Activated CD8-positive, alpha-beta T cell treated with anti-CD3 and anti-CD28 coated beads for 36 hours (primary cell): ENCODE data around the gene DRC7. TPM values are rescaled to one million over a fixed set of nuclear protein-coding genes. Genes with fewer than 3 reads are reported as not detected.

Experiments
- ATAC-seq: fragments of 200-7000 bp; cut with Tn5 transposase; one replicate; pipeline ENCODE4 v1.10.0; 2021; ENCODE audit warnings: mild to moderate bottlenecking, moderate library complexity
- CTCF ChIA-PET: fragments of 350-600 bp; sonication (Branson Sonifier 250); formaldehyde crosslinking; loops from one replicate; lab custom pipeline; 2021; ENCODE audit warnings: antibody characterized with exemption; lab: Charles Lee
- POLR2A ChIA-PET: fragments of 350-600 bp; sonication (Branson Sonifier 250); formaldehyde crosslinking; loops from one replicate; lab custom pipeline; 2021; ENCODE audit warnings: antibody characterized with exemption; lab: Charles Lee
- DNase-seq: peaks from one replicate; pipeline ENCODE4 v3.0.0-alpha.2; 2020
- H3K27ac Mint-ChIP-seq: one replicate; pipeline ENCODE4 v1.8.0; 2021; ENCODE audit warnings: mild to moderate bottlenecking, mixed read lengths
- H3K27me3 Mint-ChIP-seq: one replicate; pipeline ENCODE4 v1.8.0; 2021; ENCODE audit warnings: mixed read lengths
- H3K36me3 Mint-ChIP-seq: one replicate; pipeline ENCODE4 v1.8.0; 2021; ENCODE audit warnings: low read depth, mixed read lengths
- H3K4me1 Mint-ChIP-seq: one replicate; pipeline ENCODE4 v1.8.0; 2021; ENCODE audit warnings: low read depth, mixed read lengths
- H3K4me3 Mint-ChIP-seq: one replicate; pipeline ENCODE4 v1.8.0; 2021; ENCODE audit warnings: mild to moderate bottlenecking, moderate library complexity, mixed read lengths
- H3K9me3 Mint-ChIP-seq: one replicate; pipeline ENCODE4 v1.8.0; 2021; ENCODE audit warnings: mixed read lengths
- intact Hi-C: fragments of 100-400 bp; cut with micrococcal nuclease; formaldehyde crosslinking; loops from one replicate; pipeline ENCODE4 v1.10.0; 2022
- total RNA-seq, 2 experiments: library from RNA; stranded (reverse); gene quantifications; one replicate each; pipeline ENCODE4 v1.2.3, GENCODE V29; 2021
- TF ChIP-seq, protein P1 (sequence below): fragments of 200-600 bp; IDR thresholded peaks from one replicate; pipeline ENCODE4 v1.8.0; 2022; ENCODE audit warnings: antibody characterized with exemption, mild to moderate bottlenecking

Gene DRC7
- total RNA-seq, 2 experiments from 2014 or later: 0.58 TPM; not detected in 1

DNA sequence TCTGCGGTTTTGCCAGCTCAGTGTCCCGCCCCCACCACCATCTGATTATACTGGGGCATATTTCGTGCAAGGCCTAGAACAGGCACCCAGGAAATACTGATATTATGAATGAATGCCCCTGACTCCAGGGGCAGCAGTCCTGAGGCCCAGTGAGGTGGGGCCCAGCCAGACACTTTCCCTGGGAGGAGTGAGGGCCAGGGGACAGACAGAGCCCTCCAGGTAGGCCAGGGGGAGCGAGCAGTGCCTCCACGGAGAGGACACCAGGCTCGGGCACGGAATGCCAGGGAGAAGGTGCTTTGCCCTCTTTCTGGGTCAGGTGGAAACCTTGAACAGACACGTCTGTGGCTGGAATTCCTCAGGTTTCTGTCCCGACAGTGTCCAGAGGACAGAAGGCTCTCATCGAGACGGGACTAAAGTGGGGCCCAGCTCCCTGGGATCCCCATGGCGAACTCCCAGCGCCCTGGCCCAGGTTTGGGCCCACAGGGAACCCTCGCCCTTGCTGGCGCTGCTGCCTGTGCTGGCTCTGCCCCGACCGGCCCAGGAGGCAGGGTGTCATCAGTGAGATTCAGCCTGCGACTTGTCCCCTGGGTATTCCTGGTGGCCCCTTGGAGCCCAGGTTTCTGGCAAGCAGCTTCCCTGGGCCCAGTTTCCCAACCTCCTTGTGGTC is 45.3 kb downstream of the DRC7 start:
- DNase-seq (no peak), ATAC-seq (no peak)
- Mint-ChIP-seq H3K27ac (no peak overlapping the region), H3K36me3 (peaks cover 4% of the 10 kb centered on the region), H3K9me3 (no peaks in the 10 kb centered on the region), H3K4me1 (peaks cover 15% of the 10 kb centered on the region), H3K27me3 (no peaks in the 10 kb centered on the region), H3K4me3 (no peak overlapping the region)
- ChIA-PET CTCF (interaction anchor here (1.6 kb wide), 1 partner anchor 164 kb away, joined by 5 read pairs; no protein-coding TSS in a partner anchor), POLR2A (no interaction called here)
- TF ChIP-seq, protein P1, sequence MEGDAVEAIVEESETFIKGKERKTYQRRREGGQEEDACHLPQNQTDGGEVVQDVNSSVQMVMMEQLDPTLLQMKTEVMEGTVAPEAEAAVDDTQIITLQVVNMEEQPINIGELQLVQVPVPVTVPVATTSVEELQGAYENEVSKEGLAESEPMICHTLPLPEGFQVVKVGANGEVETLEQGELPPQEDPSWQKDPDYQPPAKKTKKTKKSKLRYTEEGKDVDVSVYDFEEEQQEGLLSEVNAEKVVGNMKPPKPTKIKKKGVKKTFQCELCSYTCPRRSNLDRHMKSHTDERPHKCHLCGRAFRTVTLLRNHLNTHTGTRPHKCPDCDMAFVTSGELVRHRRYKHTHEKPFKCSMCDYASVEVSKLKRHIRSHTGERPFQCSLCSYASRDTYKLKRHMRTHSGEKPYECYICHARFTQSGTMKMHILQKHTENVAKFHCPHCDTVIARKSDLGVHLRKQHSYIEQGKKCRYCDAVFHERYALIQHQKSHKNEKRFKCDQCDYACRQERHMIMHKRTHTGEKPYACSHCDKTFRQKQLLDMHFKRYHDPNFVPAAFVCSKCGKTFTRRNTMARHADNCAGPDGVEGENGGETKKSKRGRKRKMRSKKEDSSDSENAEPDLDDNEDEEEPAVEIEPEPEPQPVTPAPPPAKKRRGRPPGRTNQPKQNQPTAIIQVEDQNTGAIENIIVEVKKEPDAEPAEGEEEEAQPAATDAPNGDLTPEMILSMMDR: no peak
- intact Hi-C loops: loop anchor here (10.0 kb wide), 1 partner anchor 135 kb away; no protein-coding TSS in a partner anchor

DNA sequence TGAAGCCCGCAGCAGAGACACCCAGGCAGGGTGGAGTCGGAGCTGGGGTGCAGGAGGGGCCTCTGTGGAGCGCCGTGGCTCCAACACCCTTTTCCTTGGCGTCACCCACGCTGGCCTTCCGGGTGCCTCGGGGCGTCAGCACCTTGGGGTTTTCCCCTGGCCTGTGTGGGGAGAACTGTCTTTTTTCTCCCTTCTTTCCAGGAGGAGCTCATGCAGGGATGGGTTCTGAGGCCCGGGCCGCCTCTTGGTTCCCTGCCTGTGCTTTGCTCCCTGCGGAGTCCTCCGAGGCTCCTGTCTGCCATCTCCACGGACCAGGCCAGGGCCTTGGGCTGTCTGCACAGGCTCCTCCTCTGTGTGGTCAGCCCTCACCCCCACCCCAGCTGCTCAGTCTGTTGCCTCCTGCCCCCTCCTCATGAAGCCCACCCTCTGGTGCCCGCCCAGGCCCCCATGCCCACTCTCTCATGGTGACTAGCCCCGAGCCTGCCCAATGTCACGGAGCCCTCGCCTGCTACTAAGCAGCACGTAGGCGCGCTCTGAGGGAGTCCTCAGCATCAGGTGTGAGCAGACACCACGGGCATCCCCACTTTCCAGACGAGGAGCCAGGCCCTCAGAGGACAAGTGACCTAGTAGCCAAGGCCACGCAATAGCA is 45.9 kb downstream of the DRC7 start:
- ChIA-PET POLR2A (no interaction called here), CTCF (interaction anchor here (0.6 to 2.0 kb wide), 2 partner anchors 91 to 149 kb away, joined by 3 to 5 read pairs; no protein-coding TSS in a partner anchor)
- no peaks in the 10 kb centered on the region for H3K27me3 Mint-ChIP-seq
- TF ChIP-seq, protein P1: no peak
- peaks cover 15% of the 10 kb centered on the region for H3K4me1 Mint-ChIP-seq
- H3K9me3 Mint-ChIP-seq: no peaks in the 10 kb centered on the region
- intact Hi-C loops: no loop called here
- H3K27ac Mint-ChIP-seq: no peak overlapping the region
- DNase-seq: no peak
- ATAC-seq: no peak
- peaks cover 3% of the 10 kb centered on the region for H3K36me3 Mint-ChIP-seq
- no peak overlapping the region for H3K4me3 Mint-ChIP-seq

DNA sequence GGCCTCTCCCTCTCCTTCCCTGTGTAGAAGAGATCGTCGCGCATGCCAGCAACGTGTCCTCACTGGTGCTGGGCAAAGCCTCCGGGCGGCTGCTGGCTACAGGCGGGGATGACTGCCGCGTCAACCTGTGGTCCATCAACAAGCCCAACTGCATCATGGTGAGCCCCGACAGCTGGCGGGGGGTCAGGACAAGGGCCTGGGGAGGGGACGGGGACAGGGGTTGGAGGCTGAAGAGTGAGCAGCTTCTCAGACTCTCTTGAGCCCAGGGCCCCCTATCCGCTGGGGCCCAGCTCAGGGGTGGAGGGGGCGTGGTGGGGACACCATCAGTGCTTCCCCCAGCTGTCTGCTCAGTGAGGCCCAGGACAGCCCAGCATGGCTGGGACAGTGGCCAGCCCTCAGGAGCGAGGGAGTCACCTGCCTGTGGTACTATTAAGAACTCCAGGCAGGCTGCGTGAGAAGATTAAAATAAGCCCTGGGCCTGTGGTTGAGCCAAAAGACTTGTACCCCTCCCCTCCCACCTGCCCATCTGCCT is 47.1 kb downstream of the DRC7 start:
- POLR2A ChIA-PET: no interaction called here
- H3K9me3 Mint-ChIP-seq: no peaks in the 10 kb centered on the region

DNA sequence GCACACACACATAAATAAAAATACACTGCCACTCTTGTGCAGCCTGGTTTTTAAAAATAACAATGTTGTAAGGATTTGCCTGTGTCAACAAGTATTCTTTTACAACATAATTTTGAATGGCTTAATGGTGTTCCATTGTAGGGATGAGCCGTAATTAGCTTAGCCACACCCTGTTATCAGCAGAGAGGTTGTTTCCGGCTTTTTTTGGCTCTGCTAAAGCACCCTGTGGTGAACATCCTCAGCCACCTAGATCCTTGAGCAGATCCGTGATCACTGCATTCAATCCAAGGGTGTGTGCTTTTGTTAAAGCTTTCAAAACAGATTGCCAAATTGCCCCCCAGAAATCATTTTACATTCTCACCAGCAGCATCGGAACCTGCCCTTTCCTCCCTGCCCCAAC is 47.9 kb downstream of the DRC7 start:
- Mint-ChIP-seq H3K4me3 (no peak overlapping the region), H3K9me3 (no peaks in the 10 kb centered on the region), H3K36me3 (peaks cover 2% of the 10 kb centered on the region), H3K4me1 (peaks cover 2% of the 10 kb centered on the region), H3K27ac (no peak overlapping the region), H3K27me3 (no peaks in the 10 kb centered on the region)
- POLR2A ChIA-PET: no interaction called here
- TF ChIP-seq, protein P1: no peak
- no peak for ATAC-seq
- DNase-seq: no peak
- intact Hi-C loops: no loop called here
- CTCF ChIA-PET: interaction anchor here (2.0 kb wide), 1 partner anchor 93 kb away, joined by 5 read pairs; no protein-coding TSS in a partner anchor

More for the DNA sequence above, 47.1 kb downstream of the DRC7 start:
- no peak for ATAC-seq
- TF ChIP-seq, protein P1: no peak
- Mint-ChIP-seq H3K4me1 (peaks cover 11% of the 10 kb centered on the region), H3K36me3 (peaks cover 2% of the 10 kb centered on the region), H3K27ac (no peak overlapping the region), H3K4me3 (no peak overlapping the region), H3K27me3 (no peaks in the 10 kb centered on the region)
- CTCF ChIA-PET: interaction anchor here (2.0 kb wide), 1 partner anchor 92 kb away, joined by 5 read pairs; no protein-coding TSS in a partner anchor
- intact Hi-C loops: no loop called here
- no peak for DNase-seq

DNA sequence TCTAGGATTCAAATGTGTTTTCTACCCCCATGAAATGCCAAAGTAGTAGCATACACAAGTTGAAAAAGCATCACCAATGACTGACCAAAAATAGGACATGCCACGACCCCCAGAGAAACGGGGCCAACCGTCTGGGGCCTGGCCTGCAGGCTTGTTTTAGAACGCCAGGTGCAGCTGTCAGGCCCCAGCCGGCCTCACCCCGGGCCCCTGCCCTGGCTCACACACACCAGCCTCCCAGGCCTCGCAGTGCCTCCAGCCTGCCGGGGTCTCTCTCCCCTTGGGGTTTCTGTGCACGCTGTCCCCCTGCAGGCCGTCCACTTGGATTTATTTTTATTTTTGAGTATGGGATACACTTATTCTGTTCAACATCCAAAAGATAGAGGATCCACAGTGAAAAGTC is 48.9 kb downstream of the DRC7 start:
- ChIA-PET CTCF (no interaction called here), POLR2A (no interaction called here)
- H3K4me1 Mint-ChIP-seq: no peaks in the 10 kb centered on the region
- ATAC-seq: no peak
- no peak overlapping the region for H3K4me3 Mint-ChIP-seq
- DNase-seq: no peak
- intact Hi-C loops: no loop called here
- H3K27ac Mint-ChIP-seq: no peak overlapping the region
- TF ChIP-seq, protein P1: no peak
- H3K36me3 Mint-ChIP-seq: peaks cover 2% of the 10 kb centered on the region
- no peaks in the 10 kb centered on the region for H3K9me3 Mint-ChIP-seq
- H3K27me3 Mint-ChIP-seq: no peaks in the 10 kb centered on the region
